ENCODE results near the gene C11orf21.
A peak's percentile ranks its signal among the peaks of the same experiment; 100 is the strongest.

The C11orf21 gene

DNA sequence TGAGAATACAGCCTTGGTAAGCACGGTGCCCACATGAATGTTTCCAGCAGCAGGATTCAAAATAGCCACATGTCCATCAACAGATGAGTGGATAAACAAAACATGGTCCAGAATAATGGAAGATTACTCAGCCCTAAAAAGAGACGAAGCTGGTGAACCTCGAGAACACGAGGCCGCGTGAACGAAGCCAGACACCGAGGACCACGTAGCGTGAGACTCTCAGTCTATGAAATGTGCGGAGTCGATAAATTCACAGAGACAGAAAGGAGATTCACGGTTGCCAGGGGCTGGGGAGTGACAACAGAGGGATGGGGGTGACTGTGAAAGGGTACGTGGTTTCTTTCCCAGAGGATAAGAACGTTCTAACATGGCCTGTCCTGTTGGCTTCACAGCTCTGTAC lies 28.4 kb downstream of the C11orf21 start:
- FAIRE-seq (no peak), DNase-seq (ENCODE audit: insufficient read length, low spot score) (no peak)

DNA sequence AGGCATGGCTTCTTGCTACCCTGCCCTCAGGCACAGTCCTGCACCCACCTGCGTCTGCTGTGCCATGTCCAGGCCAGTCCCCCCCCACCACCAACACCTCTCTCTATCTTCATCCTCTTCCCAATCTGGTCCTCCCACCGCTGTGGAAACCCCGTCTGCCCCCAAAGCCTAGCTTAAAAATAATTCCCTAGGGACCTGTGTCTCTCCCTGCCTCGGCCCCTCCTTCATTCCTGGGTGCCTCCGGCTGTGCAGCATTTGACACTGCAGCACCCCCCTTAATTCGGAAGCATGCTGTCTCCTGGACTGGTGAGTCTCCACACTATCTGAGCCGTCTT lies 28.8 kb downstream of the C11orf21 start:
- FAIRE-seq, result no peak
- no peak for DNase-seq (ENCODE audit: insufficient read length, low spot score)

DNA sequence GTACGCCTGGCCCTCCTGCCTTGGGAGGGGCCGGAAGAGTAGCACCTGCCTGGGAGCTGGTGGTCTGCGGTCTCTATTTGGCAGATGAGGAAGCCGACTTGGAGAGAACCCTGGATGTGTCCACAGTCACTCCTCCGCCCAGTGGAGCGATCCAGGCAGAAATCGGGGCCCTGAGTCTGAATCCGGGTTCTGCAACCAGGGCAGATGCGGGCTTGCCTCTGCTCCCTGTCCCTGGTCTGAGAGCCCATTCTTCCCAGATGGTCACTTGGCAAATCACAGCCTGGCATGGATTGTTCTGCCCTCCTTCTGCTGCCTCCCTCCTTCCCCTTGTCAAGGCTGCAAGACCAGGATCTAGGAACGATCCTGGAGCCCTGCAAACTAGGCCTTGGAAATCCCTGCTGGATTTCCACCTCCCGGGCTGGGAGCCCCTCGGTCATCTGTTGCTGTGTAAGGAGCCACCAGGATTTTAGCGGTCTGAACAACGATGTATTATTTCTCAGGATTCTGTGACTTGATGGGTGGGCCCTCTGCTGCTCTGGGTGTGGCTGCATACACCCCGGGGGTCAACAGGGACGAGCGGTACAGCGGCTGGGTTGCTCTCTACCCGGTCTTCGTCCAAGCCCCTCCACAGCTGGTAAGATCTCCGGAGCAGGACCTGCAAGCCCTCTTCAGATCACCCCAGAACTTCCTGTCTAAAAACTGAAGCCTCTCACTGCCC lies 29.3 kb downstream of the C11orf21 start:
- FAIRE-seq (no peak), DNase-seq (ENCODE audit: insufficient read length, low spot score) (no peak)

DNA sequence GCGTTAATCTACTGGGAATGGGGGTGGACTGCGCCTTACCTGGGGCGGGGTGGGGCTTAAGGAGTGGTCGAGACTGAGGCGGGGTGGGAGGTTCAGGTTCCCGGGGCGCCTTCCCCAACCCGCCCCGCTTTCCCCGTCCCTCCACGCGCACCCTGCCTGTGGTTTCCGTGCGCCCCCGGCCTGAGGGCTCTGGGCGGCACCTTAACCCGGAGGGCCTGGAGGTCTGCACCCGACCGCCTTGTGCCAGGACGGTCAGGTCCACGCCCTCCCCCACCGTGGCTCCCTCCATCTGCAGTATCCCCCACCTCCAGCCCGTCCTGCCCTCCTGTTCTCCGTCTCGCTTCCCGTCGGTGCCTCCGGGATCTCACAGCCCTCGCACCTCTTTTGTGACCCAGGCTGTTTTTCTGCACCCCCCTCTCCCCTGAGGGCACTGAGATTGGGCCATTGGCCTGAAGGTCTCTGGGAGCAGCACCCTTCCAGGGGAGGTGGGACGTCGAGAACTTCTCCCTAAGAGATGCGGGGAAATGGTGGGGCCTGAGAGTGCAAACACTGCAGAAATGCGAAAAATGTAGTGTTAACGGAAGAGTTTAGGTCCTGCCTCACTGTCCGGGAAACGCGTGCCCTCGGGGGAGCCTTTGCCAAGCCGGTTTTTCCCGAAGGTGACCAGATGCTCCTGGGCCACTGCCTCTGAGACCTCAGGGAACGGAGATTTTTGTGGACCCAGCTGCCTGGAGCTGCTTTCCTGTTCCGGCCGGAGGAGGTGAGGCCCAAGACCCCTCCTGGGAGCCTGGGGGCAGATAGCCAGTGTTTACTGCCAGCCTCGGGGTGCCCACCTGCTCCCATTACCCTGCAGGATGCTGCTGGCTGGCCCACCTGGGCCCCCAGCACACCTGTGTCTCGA lies 30.1 kb downstream of the C11orf21 start:
- FAIRE-seq (no peak), DNase-seq (ENCODE audit: insufficient read length, low spot score) (no peak)

DNA sequence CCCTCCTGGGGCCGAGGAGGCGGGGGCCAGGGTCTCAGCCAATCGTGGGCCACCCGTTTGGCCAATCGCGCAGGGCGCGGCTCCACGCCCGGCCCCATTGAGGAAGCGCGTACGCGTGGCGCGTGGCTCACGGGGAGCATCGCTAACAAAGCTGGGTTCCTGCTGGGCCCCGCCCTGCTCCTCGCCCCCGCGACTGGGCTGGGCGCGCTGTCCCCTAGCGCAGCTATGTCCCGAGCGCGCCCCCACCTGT lies 30.7 kb downstream of the C11orf21 start:
- no peak for FAIRE-seq
- DNase-seq (ENCODE audit: insufficient read length, low spot score), result no peak

DNA sequence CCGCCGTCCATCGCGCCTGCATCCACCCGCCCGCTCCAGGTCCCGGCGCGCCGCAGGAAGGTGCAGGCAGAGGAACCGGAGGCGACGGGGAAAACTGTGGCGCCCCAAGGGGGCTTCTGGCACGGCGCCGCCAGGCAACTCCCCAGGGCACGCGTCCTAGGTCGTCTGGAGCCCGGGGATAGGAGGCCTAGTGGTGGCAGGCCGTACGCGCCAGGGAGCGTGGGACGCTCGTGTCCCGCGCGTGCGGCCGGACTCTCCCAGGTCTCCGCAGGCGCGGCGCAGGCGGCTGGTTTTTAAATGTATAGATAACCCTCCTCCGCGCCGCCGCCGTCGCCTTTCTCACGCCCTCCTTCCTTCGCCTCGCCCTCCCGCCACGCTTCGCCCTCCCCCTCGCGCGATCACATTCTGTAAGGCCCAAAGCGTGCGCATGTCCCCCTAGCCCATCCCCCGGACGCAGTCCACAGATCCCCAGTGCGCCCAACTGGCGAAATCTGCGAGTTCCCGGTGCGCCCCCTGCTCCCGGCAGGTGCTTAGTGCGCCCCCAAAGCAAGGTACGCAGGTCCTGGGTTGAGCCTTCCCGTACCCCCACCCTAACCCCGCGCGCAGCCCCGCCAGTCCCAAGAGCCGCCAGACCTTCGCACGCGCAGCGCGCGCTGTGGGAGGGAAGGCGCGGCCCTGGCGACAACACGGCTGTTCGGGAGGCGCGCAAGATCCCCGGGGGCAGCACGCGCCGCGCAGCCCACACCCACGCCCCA lies 31.2 kb downstream of the C11orf21 start, which contains the start of gene ASCL2:
TSS of gene ASCL2 (minus strand) at position 267 of the 755 bp plus-strand sequence. CDS start at position 11, 256 bp downstream.
- FAIRE-seq (no peak), DNase-seq (ENCODE audit: insufficient read length, low spot score) (no peak)

DNA sequence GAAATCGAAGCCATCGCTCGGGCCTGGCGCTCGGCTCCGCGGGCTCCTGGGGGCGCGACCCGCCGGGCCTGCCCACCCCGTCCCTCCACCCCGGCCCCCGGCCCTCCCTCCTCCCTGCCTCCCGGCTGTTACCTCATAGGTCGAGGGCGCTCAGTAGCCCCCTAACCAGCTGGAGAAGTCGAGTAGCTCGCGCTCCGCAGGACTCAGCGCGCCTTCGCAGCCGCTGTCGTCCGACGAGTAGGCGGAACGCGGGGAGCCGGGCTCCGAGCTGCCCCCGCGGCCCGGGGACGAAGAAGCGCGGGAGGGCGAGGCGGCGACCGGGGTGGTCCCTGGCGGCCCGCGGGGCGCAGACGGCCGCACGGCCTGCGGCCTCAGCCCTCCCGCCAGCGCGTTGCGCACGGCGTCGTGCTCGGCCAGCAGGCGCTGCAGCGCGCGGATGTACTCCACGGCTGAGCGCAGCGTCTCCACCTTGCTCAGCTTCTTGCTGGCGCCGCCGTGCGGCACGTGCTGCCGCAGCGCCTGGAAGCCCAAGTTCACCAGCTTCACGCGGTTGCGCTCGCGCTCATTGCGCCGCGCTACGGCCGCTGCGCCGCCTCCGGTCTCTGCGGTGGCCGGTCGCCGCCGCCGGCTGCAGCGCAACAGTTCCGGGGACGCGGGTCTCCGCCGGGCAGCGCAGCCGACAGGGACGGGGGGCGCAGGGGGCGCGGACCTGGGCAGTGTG lies 32.0 kb downstream of the C11orf21 start:
- FAIRE-seq, result no peak
- DNase-seq (ENCODE audit: insufficient read length, low spot score), result no peak

DNA sequence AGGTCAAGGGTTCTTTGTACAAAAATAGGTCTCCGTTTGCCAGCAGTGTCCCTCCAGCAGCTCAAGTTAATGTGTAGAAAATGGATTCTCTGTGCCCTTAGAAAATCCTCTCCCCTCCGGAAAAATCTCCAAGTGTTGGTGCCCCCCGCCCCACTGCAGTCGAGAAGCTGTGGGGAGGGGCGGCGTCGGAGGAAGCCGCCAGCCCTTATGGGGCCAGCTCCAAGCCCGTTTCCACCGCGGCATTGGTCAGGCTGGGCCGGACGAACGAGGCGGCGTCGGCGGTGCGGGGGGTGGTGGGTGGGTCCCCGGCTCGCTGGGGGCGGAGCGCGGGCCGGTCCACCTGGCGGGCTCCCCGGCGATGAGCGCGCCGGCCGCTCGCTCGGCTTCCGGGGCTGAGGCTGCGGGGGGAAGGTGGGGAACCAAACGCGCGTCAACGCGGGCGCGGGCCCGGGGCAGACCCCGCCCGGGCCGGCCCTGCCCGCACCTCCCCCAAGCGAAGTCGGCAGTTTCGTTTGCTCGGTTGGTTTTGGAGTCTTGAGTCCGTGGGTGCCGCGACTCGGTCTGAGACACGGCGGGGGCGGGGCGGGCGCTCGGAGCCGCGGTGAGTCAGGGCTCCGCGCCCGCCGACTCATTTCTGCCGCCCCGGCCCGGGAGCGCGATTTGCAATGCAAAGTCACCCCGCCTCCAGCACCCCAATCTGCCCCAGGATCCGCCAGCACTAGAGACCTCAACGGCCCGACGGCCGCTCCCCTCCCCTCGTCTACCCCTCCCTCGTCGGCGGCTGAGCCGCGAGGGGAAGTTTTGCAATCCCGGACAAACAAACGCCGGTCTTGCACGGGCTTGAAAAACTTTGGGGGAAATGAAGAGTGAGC lies 32.8 kb downstream of the C11orf21 start:
- peak; percentile 59 for DNase-seq (ENCODE audit: insufficient read length, low spot score)
- FAIRE-seq, result peak; percentile 82

DNA sequence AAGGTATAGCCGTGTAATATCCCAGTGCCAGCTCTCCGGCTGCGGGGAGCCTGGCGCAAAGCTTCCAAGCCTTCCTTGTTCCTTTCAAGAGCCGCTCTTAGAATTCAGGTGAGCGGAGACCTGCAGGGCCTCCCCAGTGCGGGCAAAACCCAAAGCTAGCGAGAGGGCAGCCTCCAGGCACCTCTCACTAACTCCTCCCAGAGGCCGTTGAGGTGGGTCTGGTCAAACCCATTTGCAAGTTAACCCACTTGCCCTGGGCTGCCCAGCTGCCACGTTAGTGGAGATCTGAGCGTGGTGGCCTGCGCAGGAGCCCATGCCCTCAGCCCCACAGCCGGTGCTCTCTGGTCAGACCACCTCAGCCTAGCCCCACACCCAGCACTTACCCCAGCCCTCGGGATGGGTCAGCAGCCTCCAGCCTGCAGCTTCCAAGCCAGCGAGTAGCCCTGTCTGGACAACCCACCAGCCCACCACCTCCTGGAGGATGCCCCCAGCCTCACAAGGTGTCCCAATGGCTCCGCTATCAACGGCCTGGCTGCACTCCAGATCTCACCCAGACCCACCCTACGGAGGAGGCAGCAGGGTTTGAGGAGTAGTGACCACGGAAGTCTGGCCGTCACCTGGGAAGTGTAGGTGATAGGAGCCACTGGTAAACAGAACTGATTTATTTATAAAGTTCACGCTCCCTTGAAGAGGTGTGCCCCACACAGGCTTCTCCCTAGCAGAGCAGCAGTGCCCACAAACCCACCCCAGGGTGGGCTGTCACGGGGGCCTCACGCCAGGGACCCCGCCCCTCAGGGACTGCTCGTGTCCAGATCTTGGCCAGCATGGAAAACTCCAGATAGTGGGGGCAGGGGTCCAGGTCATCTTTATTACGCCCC lies 33.6 kb downstream of the C11orf21 start:
- no peak for FAIRE-seq
- no peak for DNase-seq (ENCODE audit: insufficient read length, low spot score)

DNA sequence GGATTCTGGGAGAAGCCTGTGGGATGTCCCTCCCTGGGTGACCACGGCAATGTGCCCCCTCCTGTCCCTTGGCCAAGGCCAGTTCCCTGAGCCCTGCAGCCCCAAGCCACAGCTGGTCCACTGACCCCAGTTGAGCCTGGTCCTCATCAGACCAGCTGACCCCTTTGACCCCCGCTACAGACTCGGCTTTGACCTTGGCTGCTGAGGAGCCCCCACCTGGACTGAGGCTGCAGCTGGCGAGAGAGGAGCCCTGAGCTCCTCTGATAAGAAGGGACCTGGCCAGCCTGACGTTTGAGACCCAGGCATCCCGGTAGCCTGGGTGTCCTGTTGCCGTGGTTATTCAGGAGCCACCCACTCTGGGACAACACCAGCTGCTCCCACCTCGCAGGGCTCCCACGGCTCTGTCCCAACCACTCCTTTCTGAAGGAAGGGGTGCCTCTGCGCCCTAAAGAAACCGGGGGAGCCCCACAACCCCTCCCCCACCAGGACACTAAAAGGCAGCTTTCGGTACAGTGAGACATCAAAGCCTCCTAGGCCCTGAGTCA lies 34.3 kb downstream of the C11orf21 start:
- FAIRE-seq (no peak), DNase-seq (ENCODE audit: insufficient read length, low spot score) (no peak)

DNA sequence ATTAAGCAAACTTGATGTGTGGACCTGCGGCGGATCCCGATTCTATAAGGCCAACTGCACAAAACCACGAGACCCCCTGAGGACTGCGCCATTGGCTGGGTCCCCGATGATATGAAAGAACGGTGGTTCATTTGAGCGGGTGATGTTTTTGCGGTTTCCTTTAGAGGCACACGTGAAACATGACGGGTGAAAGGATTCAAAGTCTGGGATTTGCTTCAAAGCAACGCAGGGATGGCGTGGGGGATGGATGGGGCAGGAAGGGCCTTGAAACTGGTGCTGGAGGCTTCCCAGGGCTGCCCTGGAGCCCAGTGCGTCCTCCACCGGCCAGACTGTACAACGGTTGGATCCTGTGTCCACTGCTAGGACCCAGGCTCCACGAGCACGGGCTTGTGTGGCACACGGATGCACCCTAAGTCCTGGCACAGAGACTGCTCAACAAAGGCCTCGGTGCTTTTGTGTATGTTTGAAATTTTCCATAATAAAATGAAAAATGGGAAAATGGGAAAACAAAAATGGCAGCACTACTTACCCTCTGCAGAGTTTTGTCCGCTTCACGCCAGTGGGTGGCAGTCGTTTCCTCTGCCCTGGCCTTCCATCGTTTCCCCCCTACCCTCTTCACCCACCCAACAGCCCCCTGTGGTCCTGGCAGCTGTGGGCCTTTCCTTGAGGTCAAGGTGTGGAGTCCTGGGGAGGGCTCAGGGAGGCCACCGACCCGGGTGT lies 35.0 kb downstream of the C11orf21 start:
- no peak for FAIRE-seq

DNA sequence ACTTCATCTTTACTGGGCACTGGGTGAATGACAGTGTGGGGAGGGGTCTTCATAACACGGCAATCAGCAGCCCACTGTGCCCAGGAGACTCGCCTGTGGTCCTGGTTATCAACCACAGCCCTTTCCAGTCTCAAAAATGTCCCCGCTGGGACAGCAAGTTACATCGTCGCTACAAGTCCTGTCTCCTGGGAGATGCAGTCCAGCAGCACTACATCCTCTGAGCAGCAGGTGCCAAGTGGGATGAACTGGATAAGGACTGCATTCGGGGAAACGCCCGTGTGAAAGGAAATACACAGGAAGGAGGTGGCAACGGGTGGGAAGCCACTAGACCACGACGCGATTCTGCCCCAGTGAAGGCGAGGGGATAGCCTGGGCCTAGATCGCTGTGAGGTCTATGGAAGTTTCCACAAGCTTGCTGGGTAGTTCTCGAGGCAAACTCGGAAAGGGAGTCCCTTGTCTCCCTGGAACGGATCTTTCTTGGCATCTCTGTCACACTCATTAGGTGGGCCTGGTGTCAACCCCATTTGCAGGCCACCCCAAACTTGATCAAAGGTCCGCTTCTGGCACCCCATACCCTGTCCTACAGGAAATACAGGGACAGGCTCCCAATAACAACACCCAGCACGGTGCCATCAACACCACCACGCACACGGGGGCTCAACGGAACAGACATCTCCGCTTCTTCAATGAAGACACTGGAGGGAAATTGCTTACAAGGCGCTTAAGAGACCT lies 35.7 kb downstream of the C11orf21 start:
- FAIRE-seq (no peak), DNase-seq (ENCODE audit: insufficient read length, low spot score) (no peak)

More for the DNA sequence above, 35.0 kb downstream of the C11orf21 start:
- no peak for DNase-seq (ENCODE audit: insufficient read length, low spot score)

DNA sequence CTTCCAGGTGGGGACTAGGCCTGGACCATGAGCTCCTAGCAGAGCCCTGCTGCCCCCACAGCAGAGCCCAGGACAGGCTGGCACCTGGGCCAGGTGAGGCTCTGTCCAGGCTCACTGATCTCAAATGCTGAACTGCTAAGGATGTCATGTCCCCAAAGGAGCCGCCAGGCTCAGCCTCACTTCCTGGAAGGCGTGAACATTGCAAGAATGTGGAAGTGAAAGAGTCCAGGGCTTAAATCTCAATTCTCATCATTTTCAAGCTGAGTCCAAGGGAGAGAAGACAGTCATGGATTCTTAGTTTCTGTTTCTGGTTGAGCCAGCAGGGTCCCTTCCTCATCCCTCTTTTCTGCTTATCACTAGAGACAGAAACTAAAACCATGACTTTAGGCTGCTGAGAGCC lies 36.3 kb downstream of the C11orf21 start:
- FAIRE-seq (no peak), DNase-seq (ENCODE audit: insufficient read length, low spot score) (no peak)

DNA sequence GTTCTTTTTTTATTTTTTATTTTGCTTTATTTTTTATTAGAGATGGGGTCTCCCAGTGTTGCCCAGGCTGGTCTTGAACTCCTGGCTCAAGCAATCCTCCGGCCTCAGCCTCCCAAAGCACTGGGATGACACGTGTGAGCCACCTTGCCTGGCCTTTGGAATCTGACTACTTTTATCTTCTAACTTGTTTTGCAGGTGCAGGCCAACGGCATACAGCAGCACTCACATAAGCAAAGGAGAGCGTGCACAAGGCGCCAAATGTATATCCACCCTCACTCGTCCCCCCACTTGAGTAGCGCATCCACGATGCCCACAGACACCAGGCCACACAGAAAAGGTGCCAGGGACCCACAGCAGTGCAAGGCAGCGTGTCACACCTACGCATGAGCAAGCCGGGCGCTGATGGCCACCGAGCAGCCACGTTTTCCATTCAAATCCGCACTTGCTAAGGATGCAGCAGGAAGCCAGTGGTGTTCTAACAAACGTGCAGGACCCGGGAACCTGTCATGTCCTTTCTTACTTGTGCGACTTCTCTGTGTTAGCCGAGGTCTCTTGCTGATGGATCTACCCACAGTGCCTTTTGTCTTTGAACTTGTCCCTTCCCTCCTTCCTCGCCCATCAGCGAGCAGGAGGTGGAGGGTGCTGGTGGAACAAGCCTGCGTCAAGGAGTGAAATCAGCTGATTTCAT lies 37.2 kb downstream of the C11orf21 start:
- FAIRE-seq, result no peak
- no peak for DNase-seq (ENCODE audit: insufficient read length, low spot score)

DNA sequence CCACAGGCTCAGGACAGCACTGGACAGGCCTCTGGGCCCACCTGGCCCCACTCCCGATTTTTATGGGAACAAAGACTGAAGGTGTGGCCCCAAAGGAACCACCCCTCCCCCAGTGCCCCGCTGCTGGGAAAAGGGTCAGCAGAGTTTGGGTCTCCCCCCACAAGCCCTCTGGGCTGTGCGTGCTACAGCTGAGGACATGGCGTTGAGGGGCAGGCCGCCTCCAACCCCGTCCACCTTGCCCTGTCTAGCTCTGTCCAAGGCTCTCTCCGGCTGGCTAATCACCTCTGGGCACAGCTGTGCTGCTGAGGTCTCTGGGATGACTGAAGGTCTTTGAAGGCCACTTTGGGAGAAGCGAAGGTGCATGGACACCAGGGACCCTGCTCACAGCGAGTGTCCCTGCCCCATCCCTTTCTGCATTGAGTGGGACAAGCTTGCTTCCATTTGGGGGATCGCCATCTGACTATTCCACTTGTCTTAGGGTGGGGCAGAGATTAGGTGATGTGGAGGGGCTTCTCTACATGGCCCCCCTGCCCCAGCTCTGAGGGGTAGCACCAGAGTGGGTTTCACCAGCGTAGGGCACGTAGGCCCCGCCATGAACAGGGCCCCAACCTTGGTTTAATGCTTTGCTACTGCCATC lies 37.9 kb downstream of the C11orf21 start:
- no peak for FAIRE-seq

DNA sequence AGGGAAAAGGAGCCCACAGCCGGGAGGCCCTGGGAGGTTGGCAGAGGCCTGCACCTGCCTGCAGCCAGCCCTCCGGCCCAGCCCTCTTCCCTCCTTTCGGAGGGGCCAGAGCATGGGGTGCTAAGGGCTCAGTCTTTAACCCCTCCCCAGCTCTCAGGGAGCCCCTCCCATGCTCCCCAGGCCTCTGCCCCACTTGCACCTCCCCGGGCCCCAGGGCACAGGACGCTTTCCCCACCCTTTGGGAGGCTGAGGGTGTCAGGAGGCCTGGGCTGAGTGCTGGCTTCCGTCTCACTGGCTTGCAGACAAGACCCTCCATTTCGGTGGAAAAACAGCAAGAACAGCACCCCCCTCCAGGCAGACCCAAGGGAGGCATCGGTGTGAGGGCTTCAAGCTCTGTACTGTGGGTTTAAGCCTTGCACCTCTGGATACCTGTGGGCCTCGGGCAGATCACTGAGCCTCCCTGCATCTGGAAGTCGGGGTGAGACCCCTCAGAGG lies 38.6 kb downstream of the C11orf21 start:
- DNase-seq (ENCODE audit: insufficient read length, low spot score) (no peak), FAIRE-seq (no peak)

More for the DNA sequence above, 37.9 kb downstream of the C11orf21 start:
- DNase-seq (ENCODE audit: insufficient read length, low spot score), result no peak

All from HTR-8/SVneo (cell line).